Hematopoietic multipotent progenitor cell treated with erythropoietin and hydrocortisone succinate and interleukin-3 and kit ligand, for 15 days (in vitro differentiated cells): ENCODE results near the gene PRICKLE1.

Source experiments
- DNase-seq: peaks from one replicate; pipeline ENCODE4 v3.0.0-alpha.2; 2015; ENCODE audit warnings: low spot score

PRICKLE1 gene

GRCh38 chr12:42588524-42589464, 752 bp downstream of the PRICKLE1 start:
- no peak for DNase-seq

- no peak for DNase-seq
These were observed 1.7 kb downstream of the PRICKLE1 start for GRCh38 chr12:42587601-42588523.

- no peak for DNase-seq
These were observed 3.3 kb downstream of the PRICKLE1 start for GRCh38 chr12:42586268-42586667.

GRCh38 chr12:42585841-42586216, 3.7 kb downstream of the PRICKLE1 start:
- no peak for DNase-seq

- no peak for DNase-seq
These were observed 4.2 kb downstream of the PRICKLE1 start for GRCh38 chr12:42585154-42585840.

GRCh38 chr12:42584651-42585111, 4.9 kb downstream of the PRICKLE1 start:
- no peak for DNase-seq

- no peak for DNase-seq
These were observed 6.5 kb downstream of the PRICKLE1 start for GRCh38 chr12:42583016-42583415.

- DNase-seq = no peak
These were observed 7.0 kb downstream of the PRICKLE1 start for GRCh38 chr12:42582498-42582897.

GRCh38 chr12:42582050-42582449, 7.5 kb downstream of the PRICKLE1 start:
- DNase-seq = no peak

- DNase-seq = no peak
These were observed 13.2 kb downstream of the PRICKLE1 start for GRCh38 chr12:42576374-42576773.

- DNase-seq = no peak
These were observed 13.8 kb downstream of the PRICKLE1 start for GRCh38 chr12:42575717-42576116.

GRCh38 chr12:42574851-42575266, 14.7 kb downstream of the PRICKLE1 start:
- no peak for DNase-seq

GRCh38 chr12:42571327-42572009, 18.1 kb downstream of the PRICKLE1 start:
- no peak for DNase-seq

GRCh38 chr12:42570076-42570475, 19.5 kb downstream of the PRICKLE1 start:
- no peak for DNase-seq

- no peak for DNase-seq
These were observed 20.3 kb downstream of the PRICKLE1 start for GRCh38 chr12:42568952-42569915.

GRCh38 chr12:42565633-42566032, 23.9 kb downstream of the PRICKLE1 start:
- DNase-seq = no peak

- no peak for DNase-seq
These were observed 24.6 kb downstream of the PRICKLE1 start for GRCh38 chr12:42564996-42565395.

GRCh38 chr12:42564556-42564955, 25.0 kb downstream of the PRICKLE1 start:
- no peak for DNase-seq

- DNase-seq = no peak
These were observed 28.6 kb downstream of the PRICKLE1 start for GRCh38 chr12:42560977-42561376.

GRCh38 chr12:42557586-42558172, 31.9 kb downstream of the PRICKLE1 start:
- no peak for DNase-seq
